Spleen (tissue), 11 donors: ENCODE data around the gene MGMT. TPM values are rescaled to one million over a fixed set of nuclear protein-coding genes. Genes with fewer than 3 reads are reported as not detected.

ENCODE experiments used
- DNase-seq: peaks from one replicate; pipeline ENCODE4 v3.0.0-alpha.2; 2020
- H3K27ac ChIP-seq, 8 donors: fragments of 200-600 bp; sonication (generic) in 7 of 8; 1 replicate in 4 of 8; 2 replicates in 4 of 8; pipeline versions ENCODE4 v1.5.0 to v1.8.0; 2016 to 2021; ENCODE audit warnings: inconsistent platforms in 4 of 8, mild to moderate bottlenecking in 4 of 8, moderate library complexity in 1 of 8
- H3K27me3 ChIP-seq, 7 donors: fragments of 200-600 bp; sonication (generic) in 6 of 7; replicated peaks in 1 of 7; 1 replicate in 4 of 7; 2 replicates in 3 of 7; pipeline versions ENCODE4 v1.5.0 to v1.8.0; 2016 to 2021; ENCODE audit warnings: inconsistent platforms in 3 of 7, mild to moderate bottlenecking in 1 of 7
- H3K36me3 ChIP-seq, 6 donors: fragments of 200-600 bp; sonication (generic) in 5 of 6; 1 replicate in 4 of 6; 2 replicates in 2 of 6; pipeline versions ENCODE4 v1.5.0 to v1.8.0; 2016 to 2021; ENCODE audit warnings: inconsistent platforms in 2 of 6
- H3K4me1 ChIP-seq, 6 donors: fragments of 200-600 bp; sonication (generic) in 5 of 6; 1 replicate in 3 of 6; 2 replicates in 3 of 6; pipeline versions ENCODE4 v1.5.0 to v1.8.0; 2016 to 2021; ENCODE audit warnings: inconsistent platforms in 3 of 6
- H3K4me3 ChIP-seq, 8 donors: fragments of 200-600 bp; sonication (generic) in 7 of 8; 1 replicate in 4 of 8; 2 replicates in 4 of 8; pipeline versions ENCODE4 v1.5.0 to v1.8.0; 2016 to 2021; ENCODE audit warnings: inconsistent platforms in 4 of 8, mild to moderate bottlenecking in 4 of 8, moderate library complexity in 2 of 8
- H3K9me3 ChIP-seq, 8 donors: fragments of 200-600 bp; sonication (generic) in 7 of 8; 1 replicate in 4 of 8; 2 replicates in 4 of 8; pipeline versions ENCODE4 v1.5.0 to v1.8.0; 2016 to 2021; ENCODE audit warnings: inconsistent platforms in 4 of 8
- POLR2A ChIP-seq, 3 donors: fragments of 450-650 bp; IDR thresholded peaks; one replicate each; pipeline ENCODE4 v1.5.1; 2017; ENCODE audit warnings: antibody characterized with exemption in 3 of 3, mild to moderate bottlenecking in 1 of 3
- POLR2AphosphoS5 ChIP-seq, 3 donors: sonication (generic); formaldehyde crosslinking; IDR thresholded peaks; one replicate each; pipeline ENCODE4 v1.5.1; 2017; ENCODE audit warnings: antibody characterized with exemption in 3 of 3
- WGBS, 5 donors: extraction: QIAGEN DNeasy Blood & Tissue Kit in 3 of 5; methylation state at CpG; one replicate each; pipeline versions ENCODE4 v1.1.5 to v1.1.7; 2013 to 2018; 5-methylcytosine and 5-hydroxymethylcytosine counted together
- intact Hi-C: fragments of 100-400 bp; cut with DNase I; formaldehyde crosslinking; loops from one replicate; pipeline ENCODE4 v1.15.0; 2023; ENCODE audit warnings: low total_unique reads
- polyA plus RNA-seq, 3 donors: library from polyadenylated mRNA; stranded (reverse); fragments of 200-250 nt; gene quantifications; one replicate each; pipeline ENCODE4 v1.2.1, GENCODE V29; 2013
- total RNA-seq, 7 donors: library from RNA; depleted of rRNA in 3 of 7; stranded (reverse); fragments of >200 nt in 3 of 7; fragmentation: NEBNext Ultra II Directional in 4 of 7; extraction: Animal tissue kit (Norgen Biotek cat#: 25700) in 4 of 7; gene quantifications; one replicate each; pipeline versions ENCODE4 v1.1.0 to v1.2.1, GENCODE V29; 2016 to 2021
- TF ChIP-seq, protein P1 (sequence below), 11 experiments: fragments of 200-600 bp in 7 of 11; fragments of 450-650 bp in 4 of 11; sonication (generic) in 4 of 11; IDR thresholded peaks in 8 of 11; conservative IDR thresholded peaks in 3 of 11; 1 replicate in 7 of 11; 2 replicates in 4 of 11; pipeline versions ENCODE4 v1.4.0 to v1.8.0; 2016 to 2021; ENCODE audit warnings: antibody characterized with exemption in 11 of 11, inconsistent platforms in 4 of 11, mild to moderate bottlenecking in 1 of 11
- donor health status: healthy with polysubstance abuse.
- donor health status: DM: no; HTN: no; CAD: no; lungs with moderate emphysema.
- donor health status: DM: no; HTN: no; CAD: no.
- donor health status: Bipolar disorder and iron deficiency.
- donor health status: healthy.
- donor health status: DM: no; HTN: no; CAD: no.
- donor health status: DM: yes; HTN: yes; CAD: no.

MGMT gene
- total and polyA plus RNA-seq, 10 donors, result 14.3 to 33.4 (median 21.7) TPM

DNA sequence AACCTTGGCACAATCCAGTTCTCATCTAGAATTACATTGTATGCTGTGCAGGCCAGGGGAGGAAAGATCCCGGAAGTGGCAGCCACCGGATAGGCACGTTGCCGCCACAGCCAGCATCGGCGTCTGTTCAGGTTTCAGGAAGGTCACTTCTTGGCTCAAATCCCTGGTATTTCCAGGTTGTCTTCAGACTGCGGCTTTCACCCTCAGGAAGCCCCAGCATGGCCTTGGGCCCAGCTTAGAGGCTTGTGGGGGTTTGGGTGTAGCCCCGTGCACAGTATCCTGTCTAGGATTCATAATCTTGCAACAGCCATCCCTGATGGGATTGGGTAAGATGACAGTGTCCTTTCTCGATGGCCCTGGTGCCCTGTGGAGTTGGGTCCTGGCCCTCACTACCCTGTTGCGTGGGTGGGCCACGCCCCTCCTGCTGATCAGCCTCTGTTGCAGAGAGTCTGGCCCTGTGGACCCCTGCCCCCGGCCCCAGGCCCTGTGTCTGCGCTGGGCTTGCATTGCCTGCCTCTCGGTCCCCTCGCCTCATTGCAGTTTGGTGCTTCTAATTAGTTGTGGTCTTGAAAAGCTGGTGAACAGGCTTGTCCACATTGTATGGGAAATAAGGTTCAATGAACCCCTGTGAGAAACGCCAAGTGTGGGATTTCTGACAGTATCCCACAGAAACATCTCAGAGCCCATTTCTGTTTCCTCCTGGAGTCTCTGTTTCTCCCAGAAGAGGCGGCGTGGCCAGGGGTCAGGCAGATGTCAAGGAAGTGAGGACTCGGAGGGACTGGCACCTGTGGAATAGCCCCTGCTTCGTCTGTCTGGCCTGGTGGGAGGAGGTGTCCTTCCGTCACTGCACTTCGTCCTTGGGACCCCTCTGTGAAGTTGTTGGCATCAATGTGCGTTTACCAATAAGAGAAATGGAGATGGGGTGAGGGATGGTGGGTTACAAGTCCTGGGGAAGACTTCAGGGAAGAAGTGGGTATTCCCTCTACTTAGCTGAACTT is 77.5 kb downstream of the MGMT start:
- 82 to 93% (median 87%) methylated on average over 15 to 23 of the region's 23 CpGs for WGBS, 5 donors
- H3K9me3 ChIP-seq, result no peaks in the 10 kb centered on the region
- no peak for DNase-seq

GRCh38 chr10:129545261-129545660 is 78.2 kb downstream of the MGMT start:
- intact Hi-C loops, result no loop called here
- peaks cover 0 to 9% (median 1%) of the 10 kb centered on the region in 6 donors for H3K4me1 ChIP-seq
- DNase-seq, result no peak
- H3K36me3 ChIP-seq, result peaks cover 0 to 21% (median 0%) of the 10 kb centered on the region in 6 donors
- 79 to 96% (median 85%) methylated on average over 8 of the region's 8 CpGs for WGBS, 5 donors
- no peak overlapping the region for H3K27ac ChIP-seq
- no peaks in the 10 kb centered on the region for H3K9me3 ChIP-seq
- H3K4me3 ChIP-seq, result no peak overlapping the region
- TF ChIP-seq, protein P1, sequence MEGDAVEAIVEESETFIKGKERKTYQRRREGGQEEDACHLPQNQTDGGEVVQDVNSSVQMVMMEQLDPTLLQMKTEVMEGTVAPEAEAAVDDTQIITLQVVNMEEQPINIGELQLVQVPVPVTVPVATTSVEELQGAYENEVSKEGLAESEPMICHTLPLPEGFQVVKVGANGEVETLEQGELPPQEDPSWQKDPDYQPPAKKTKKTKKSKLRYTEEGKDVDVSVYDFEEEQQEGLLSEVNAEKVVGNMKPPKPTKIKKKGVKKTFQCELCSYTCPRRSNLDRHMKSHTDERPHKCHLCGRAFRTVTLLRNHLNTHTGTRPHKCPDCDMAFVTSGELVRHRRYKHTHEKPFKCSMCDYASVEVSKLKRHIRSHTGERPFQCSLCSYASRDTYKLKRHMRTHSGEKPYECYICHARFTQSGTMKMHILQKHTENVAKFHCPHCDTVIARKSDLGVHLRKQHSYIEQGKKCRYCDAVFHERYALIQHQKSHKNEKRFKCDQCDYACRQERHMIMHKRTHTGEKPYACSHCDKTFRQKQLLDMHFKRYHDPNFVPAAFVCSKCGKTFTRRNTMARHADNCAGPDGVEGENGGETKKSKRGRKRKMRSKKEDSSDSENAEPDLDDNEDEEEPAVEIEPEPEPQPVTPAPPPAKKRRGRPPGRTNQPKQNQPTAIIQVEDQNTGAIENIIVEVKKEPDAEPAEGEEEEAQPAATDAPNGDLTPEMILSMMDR (IDR thresholded peaks at IDR 0.05 in 8 of 11, conservative IDR thresholded peaks at IDR 0.05 in 3 of 11), result no peak
- TF ChIP-seq POLR2A (IDR thresholded peaks at IDR 0.05) (no peak), POLR2AphosphoS5 (IDR thresholded peaks at IDR 0.05) (no peak)
- no peaks in the 10 kb centered on the region for H3K27me3 ChIP-seq

More for the DNA sequence above, 77.5 kb downstream of the MGMT start:
- peak; percentile 33 to 86 (median 79) for TF ChIP-seq POLR2AphosphoS5 (IDR thresholded peaks at IDR 0.05)
- TF ChIP-seq, protein P1 (IDR thresholded peaks at IDR 0.05 in 8 of 11, conservative IDR thresholded peaks at IDR 0.05 in 3 of 11), result no peak
- intact Hi-C loops, result no loop called here
- H3K36me3 ChIP-seq, result peaks cover 0 to 21% (median 0%) of the 10 kb centered on the region in 6 donors
- peaks cover 0 to 9% (median 1%) of the 10 kb centered on the region in 6 donors for H3K4me1 ChIP-seq
- peak overlapping the region in 5 of 8 donors; percentile 1 to 54 (median 14) for H3K27ac ChIP-seq
- no peaks in the 10 kb centered on the region for H3K27me3 ChIP-seq
- H3K4me3 ChIP-seq, result no peak overlapping the region

GRCh38 chr10:129546106-129546505 is 79.1 kb downstream of the MGMT start:
- 67 to 83% (median 74%) methylated on average over 8 of the region's 8 CpGs for WGBS, 5 donors
- no peak overlapping the region for H3K27ac ChIP-seq
- no peaks in the 10 kb centered on the region for H3K27me3 ChIP-seq
- TF ChIP-seq POLR2AphosphoS5 (IDR thresholded peaks at IDR 0.05) (no peak), POLR2A (IDR thresholded peaks at IDR 0.05) (no peak)
- TF ChIP-seq, protein P1 (IDR thresholded peaks at IDR 0.05 in 8 of 11, conservative IDR thresholded peaks at IDR 0.05 in 3 of 11), result no peak
- intact Hi-C loops, result no loop called here
- peaks cover 0 to 25% (median 0%) of the 10 kb centered on the region in 6 donors for H3K36me3 ChIP-seq
- H3K9me3 ChIP-seq, result no peaks in the 10 kb centered on the region
- peaks cover 0 to 9% (median 1%) of the 10 kb centered on the region in 6 donors for H3K4me1 ChIP-seq
- no peak overlapping the region for H3K4me3 ChIP-seq
- DNase-seq, result no peak

DNA sequence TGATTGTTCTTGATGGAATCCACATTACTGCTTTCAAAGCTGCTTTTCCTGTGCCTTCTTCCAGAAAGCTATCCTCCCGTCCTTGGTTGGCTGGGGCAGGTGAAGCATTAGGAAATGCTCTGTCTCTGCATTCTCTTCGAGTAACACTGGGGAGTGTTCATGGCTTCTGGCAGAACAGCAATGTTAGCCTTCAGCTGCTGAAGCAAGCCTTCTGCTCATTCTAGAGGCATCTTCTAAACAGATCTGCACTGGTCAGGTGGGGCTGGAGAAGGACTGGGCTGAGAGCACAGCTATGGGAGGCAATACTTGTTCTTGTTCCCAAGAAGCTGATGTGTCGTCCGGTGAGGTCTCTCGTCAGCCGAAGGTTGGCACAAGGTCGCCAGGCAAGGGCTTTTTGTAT is 80.6 kb downstream of the MGMT start:
- WGBS, 5 donors, result 83 to 95% (median 87%) methylated on average over 7 of the region's 7 CpGs
- no peak overlapping the region for H3K27ac ChIP-seq

More for the DNA sequence above, 80.6 kb downstream of the MGMT start:
- no peaks in the 10 kb centered on the region for H3K9me3 ChIP-seq
- peaks cover 0 to 16% (median 1%) of the 10 kb centered on the region in 6 donors for H3K4me1 ChIP-seq
- H3K4me3 ChIP-seq, result no peak overlapping the region
- peaks cover 0 to 19% (median 0%) of the 10 kb centered on the region in 6 donors for H3K36me3 ChIP-seq
- no peak for DNase-seq
- TF ChIP-seq, protein P1 (IDR thresholded peaks at IDR 0.05 in 8 of 11, conservative IDR thresholded peaks at IDR 0.05 in 3 of 11), result no peak
- TF ChIP-seq POLR2A (IDR thresholded peaks at IDR 0.05), result no peak
- no peak for TF ChIP-seq POLR2AphosphoS5 (IDR thresholded peaks at IDR 0.05)
- intact Hi-C loops, result no loop called here
- no peaks in the 10 kb centered on the region for H3K27me3 ChIP-seq
